K562 (cell line): Measurements from ENCODE around the gene RPL29. TPM values are rescaled to one million over a fixed set of nuclear protein-coding genes. Genes with fewer than 3 reads are reported as not detected.

Source experiments
- AFF1 ChIP-seq, 2 experiments: fragments of 450-650 bp; IDR thresholded peaks; 2 replicates each; pipeline ENCODE4 v1.6.1; 2018; ENCODE audit warnings: mild to moderate bottlenecking in 2 of 2, low read depth in 1 of 2; ENCODE audit not compliant: partially characterized antibody in 2 of 2
- FOXJ3 ChIP-seq: sonication (generic); formaldehyde crosslinking; IDR thresholded peaks from 2 replicates; pipeline ENCODE4 v1.4.0; 2020; ENCODE audit warnings: mild to moderate bottlenecking, missing genetic modification reagents
- KLF1 ChIP-seq: fragments of 450-650 bp; IDR thresholded peaks from 2 replicates; pipeline ENCODE4 v1.6.1; 2016; ENCODE audit warnings: missing genetic modification characterization, missing compliant biosample characterization
- KLF10 ChIP-seq: fragments of 250-450 bp; sonication (Bioruptor Pico); IDR thresholded peaks from 2 replicates; pipeline ENCODE4 v1.6.1; 2021; ENCODE audit warnings: matching md5 sums
- MIER1 ChIP-seq: fragments of 450-650 bp; IDR thresholded peaks from 2 replicates; pipeline ENCODE4 v1.6.1; 2016; ENCODE audit warnings: antibody characterized with exemption, mild to moderate bottlenecking, low read depth
- NFRKB ChIP-seq: fragments of 450-650 bp; IDR thresholded peaks from 2 replicates; pipeline ENCODE4 v1.6.1; 2016; ENCODE audit warnings: low read depth
- SAP30 ChIP-seq: fragments of 200-600 bp; sonication (generic); IDR thresholded peaks from 2 replicates; pipeline ENCODE4 v1.6.1; 2012; ENCODE audit warnings: borderline replicate concordance, low read depth, mild to moderate bottlenecking, moderate library complexity, low read length, control low read depth, inconsistent platforms; ENCODE audit not compliant: insufficient read depth, poor library complexity, severe bottlenecking
- SMARCA4 ChIP-seq: fragments of 450-650 bp; IDR thresholded peaks from 2 replicates; pipeline ENCODE4 v1.6.1; 2016
- STAT5A ChIP-seq: IDR thresholded peaks from 2 replicates; pipeline ENCODE4 v1.6.1; 2012; ENCODE audit warnings: low read length, inconsistent platforms, borderline replicate concordance
- ZNF174 ChIP-seq: fragments of 250-450 bp; sonication (Bioruptor Pico); IDR thresholded peaks from 2 replicates; pipeline ENCODE4 v1.4.0; 2020; ENCODE audit warnings: mild to moderate bottlenecking
- ZNF699 ChIP-seq: fragments of 250-450 bp; sonication (Bioruptor Pico); IDR thresholded peaks from 2 replicates; pipeline ENCODE4 v1.8.0; 2021; ENCODE audit warnings: mild to moderate bottlenecking, moderate library complexity; ENCODE audit not compliant: insufficient replicate concordance
- polyA plus RNA-seq, 8 experiments: library from polyadenylated mRNA; depleted of rRNA in 4 of 8; stranded (reverse) in 5 of 8; unstranded in 3 of 8; fragments of >200 nt; fragmentation: Nextera tagmentation in 2 of 8; fragmentation: Illumina TruSeq in 1 of 8; extraction: Ambion mirVana in 2 of 8; extraction: Trizol in 1 of 8; gene quantifications; 2 replicates each; pipeline versions ENCODE4 v1.2.1 to v1.2.3, GENCODE V29; 2011 to 2014; ENCODE audit warnings: inconsistent platforms in 1 of 8, missing spikeins in 1 of 8
- total RNA-seq, 7 experiments: library from RNA; depleted of rRNA in 6 of 7; stranded (reverse); fragments of >200 nt in 6 of 7; fragmentation: Illumina TruSeq in 2 of 7; extraction: Trizol in 2 of 7; gene quantifications; 2 replicates each; pipeline versions ENCODE4 v1.2.1 to v1.2.3, GENCODE V29; 2011 to 2021; ENCODE audit warnings: low replicate concordance in 1 of 7
- TF ChIP-seq, protein P1 (sequence below): fragments of 450-650 bp; IDR thresholded peaks from 2 replicates; pipeline ENCODE4 v1.6.1; 2016; ENCODE audit warnings: borderline replicate concordance
- TF ChIP-seq, protein P2 (sequence below): sonication (generic); IDR thresholded peaks from 2 replicates; pipeline ENCODE4 v1.6.1; 2016

RPL29 gene
- total and polyA plus RNA-seq, 9 of the 15 experiments (the other 6 are each of a cell fraction or from before 2014, with no cell fraction given) = 568 to 1,475 (median 1,104) TPM

DNA sequence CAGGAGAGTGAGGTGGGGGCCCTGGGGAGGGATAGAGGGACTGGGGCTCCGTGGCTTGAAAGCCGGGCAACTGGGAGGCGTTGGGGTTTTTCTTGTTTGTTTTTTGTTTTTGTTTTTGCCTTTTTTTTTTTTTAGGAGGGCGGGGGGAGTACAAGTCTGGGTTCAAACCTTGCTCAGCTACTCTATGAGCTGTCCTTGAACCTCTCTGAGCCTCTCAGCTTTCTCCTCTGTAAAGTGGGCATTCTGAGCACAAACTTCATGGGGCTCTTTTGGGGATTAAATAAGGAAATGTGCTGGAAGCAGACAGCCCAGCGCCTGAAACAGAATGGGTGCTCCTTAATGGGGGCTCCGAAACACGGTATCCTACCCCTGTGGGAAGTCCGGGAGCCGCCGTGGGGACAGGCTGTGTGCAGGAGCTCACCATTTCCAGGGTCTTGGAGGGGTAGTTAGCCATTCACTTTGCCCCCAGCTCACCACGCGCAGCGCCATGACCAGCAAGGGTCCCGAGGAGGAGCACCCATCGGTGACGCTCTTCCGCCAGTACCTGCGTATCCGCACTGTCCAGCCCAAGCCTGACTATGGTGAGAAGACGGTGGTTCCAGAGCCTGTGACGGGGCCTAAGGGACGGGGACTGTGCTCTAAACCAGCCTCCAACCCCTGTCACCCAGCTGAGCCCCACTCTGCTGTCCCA lies 12.0 kb downstream of the RPL29 start (continued):
- TF ChIP-seq AFF1 (IDR thresholded peaks at IDR 0.05; ENCODE audit: low read depth in 1 of 2, partially characterized antibody in 2 of 2) (peak in 1 of 2 experiments; percentile 37), NFRKB (peak; percentile 61), SAP30 (no peak), SMARCA4 (0 out of 2 replicates have a peak, but pooled peaks have one; percentile 21), KLF1 (tag) (0 out of 2 replicates have a peak, but pooled peaks have one; percentile 8), ZNF174 (CRISPR knock-in tag) (no peak), FOXJ3 (CRISPR knock-in tag) (no peak), MIER1 (no peak), ZNF699 (CRISPR knock-in tag) (no peak), STAT5A (no peak), KLF10 (no peak)
- TF ChIP-seq, protein P1, sequence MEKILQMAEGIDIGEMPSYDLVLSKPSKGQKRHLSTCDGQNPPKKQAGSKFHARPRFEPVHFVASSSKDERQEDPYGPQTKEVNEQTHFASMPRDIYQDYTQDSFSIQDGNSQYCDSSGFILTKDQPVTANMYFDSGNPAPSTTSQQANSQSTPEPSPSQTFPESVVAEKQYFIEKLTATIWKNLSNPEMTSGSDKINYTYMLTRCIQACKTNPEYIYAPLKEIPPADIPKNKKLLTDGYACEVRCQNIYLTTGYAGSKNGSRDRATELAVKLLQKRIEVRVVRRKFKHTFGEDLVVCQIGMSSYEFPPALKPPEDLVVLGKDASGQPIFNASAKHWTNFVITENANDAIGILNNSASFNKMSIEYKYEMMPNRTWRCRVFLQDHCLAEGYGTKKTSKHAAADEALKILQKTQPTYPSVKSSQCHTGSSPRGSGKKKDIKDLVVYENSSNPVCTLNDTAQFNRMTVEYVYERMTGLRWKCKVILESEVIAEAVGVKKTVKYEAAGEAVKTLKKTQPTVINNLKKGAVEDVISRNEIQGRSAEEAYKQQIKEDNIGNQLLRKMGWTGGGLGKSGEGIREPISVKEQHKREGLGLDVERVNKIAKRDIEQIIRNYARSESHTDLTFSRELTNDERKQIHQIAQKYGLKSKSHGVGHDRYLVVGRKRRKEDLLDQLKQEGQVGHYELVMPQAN = peak; percentile 68; the same call in 1 of the 2 replicates
- TF ChIP-seq, protein P2, sequence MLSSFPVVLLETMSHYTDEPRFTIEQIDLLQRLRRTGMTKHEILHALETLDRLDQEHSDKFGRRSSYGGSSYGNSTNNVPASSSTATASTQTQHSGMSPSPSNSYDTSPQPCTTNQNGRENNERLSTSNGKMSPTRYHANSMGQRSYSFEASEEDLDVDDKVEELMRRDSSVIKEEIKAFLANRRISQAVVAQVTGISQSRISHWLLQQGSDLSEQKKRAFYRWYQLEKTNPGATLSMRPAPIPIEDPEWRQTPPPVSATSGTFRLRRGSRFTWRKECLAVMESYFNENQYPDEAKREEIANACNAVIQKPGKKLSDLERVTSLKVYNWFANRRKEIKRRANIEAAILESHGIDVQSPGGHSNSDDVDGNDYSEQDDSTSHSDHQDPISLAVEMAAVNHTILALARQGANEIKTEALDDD = no peak
